Osteoblast (primary cell): Measurements from ENCODE around the gene DHRS4L2. TPM values are rescaled to one million over a fixed set of nuclear protein-coding genes. Genes with fewer than 3 reads are reported as not detected.
"Not testable (repeated sequence)": the region's sequence is repeated elsewhere in the genome, so short reads cannot be mapped to it uniquely, and the experiment has no call there.

Source experiments
- DNase-seq: peaks from one replicate; pipeline ENCODE4 v3.0.0; 2011; ENCODE audit warnings: low spot score, mixed read lengths; ENCODE audit not compliant: insufficient read length; ENCODE audit errors: missing footprints
- H2AFZ ChIP-seq: 2 replicates; pipeline ENCODE4 v1.6.0; 2011; ENCODE audit warnings: mild to moderate bottlenecking, low read length
- H3K27ac ChIP-seq: 2 replicates; pipeline ENCODE4 v1.5.1; 2011; ENCODE audit warnings: mild to moderate bottlenecking, low read depth, low read length, moderate library complexity
- H3K27me3 ChIP-seq: 2 replicates; pipeline ENCODE4 v1.6.0; 2012; ENCODE audit warnings: mild to moderate bottlenecking, control low read depth, inconsistent platforms, low read length, moderate library complexity; ENCODE audit not compliant: insufficient read depth
- H3K36me3 ChIP-seq: 2 replicates; pipeline ENCODE4 v1.5.1; 2011; ENCODE audit warnings: mild to moderate bottlenecking, low read length, control low read depth, moderate library complexity; ENCODE audit not compliant: insufficient read depth
- H3K4me1 ChIP-seq: 2 replicates; pipeline ENCODE4 v1.5.1; 2011; ENCODE audit warnings: mild to moderate bottlenecking, low read length, control low read depth, moderate library complexity; ENCODE audit not compliant: insufficient read depth
- H3K4me2 ChIP-seq: 2 replicates; pipeline ENCODE4 v1.6.0; 2011; ENCODE audit warnings: mild to moderate bottlenecking, low read length; ENCODE audit not compliant: insufficient read depth
- H3K4me3 ChIP-seq: fragments of 200-600 bp; sonication (generic); 3 replicates; pipeline ENCODE4 v1.5.1; 2012; ENCODE audit warnings: mild to moderate bottlenecking, low read length, inconsistent platforms; ENCODE audit not compliant: insufficient read depth
- H3K79me2 ChIP-seq: 2 replicates; pipeline ENCODE4 v1.6.0; 2012; ENCODE audit warnings: mild to moderate bottlenecking, low read length, control low read depth, inconsistent platforms; ENCODE audit not compliant: insufficient read depth
- H3K9me3 ChIP-seq: 2 replicates; pipeline ENCODE4 v1.5.1; 2011; ENCODE audit warnings: low read depth, low read length, control low read depth
- H4K20me1 ChIP-seq: 2 replicates; pipeline ENCODE4 v1.6.0; 2012; ENCODE audit warnings: mild to moderate bottlenecking, low read length, control low read depth; ENCODE audit not compliant: insufficient read depth
- total RNA-seq: library from RNA; depleted of rRNA; stranded (reverse); fragments of >200 nt; gene quantifications from 2 replicates; pipeline ENCODE4 v1.2.3, GENCODE V29; 2012
- TF ChIP-seq, protein P1 (sequence below): IDR thresholded peaks from 2 replicates; pipeline ENCODE4 v1.5.1; 2011; ENCODE audit warnings: mild to moderate bottlenecking, low read depth, low read length, moderate library complexity; ENCODE audit errors: extremely low read depth

The DHRS4L2 gene
- total RNA-seq, 1 donor: 9.0 TPM

DNA sequence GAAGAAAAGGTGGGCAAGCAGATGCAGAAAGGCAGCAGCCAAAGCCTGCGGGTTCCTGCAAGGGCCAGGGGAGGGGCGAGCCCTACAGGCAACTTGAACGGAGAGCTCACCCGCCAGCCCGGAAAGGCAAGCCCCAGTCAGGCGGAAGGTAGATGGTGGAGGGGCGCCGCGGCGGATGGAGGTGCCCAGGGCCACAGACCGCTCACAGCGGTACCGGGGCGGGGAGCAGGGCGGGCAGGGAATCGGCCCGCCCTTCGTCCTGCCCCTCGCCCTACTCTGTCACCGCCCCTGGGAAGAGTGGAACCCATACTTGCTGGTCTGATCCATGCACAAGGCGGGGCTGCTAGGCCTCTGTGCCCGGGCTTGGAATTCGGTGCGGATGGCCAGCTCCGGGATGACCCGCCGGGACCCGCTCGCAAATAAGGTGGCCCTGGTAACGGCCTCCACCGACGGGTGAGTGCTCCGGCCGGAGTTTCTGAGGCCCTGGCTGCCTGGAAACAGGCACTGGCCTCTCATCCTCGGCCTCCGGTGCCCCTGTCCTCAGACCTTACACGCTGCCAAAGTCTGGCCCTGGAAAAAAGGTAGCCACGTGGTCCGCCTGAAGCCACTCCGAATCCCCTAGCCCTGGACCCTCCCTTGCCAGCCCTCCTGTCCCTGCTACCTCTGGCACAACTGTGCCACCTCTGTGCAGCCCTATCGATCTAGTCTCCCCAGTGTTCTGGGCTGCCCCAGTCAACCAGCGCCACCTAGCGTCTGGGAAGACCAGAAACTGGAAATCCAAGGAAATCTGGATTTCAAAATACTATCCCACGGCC, 35.1 kb upstream of the DHRS4L2 start, which contains the start of gene DHRS4:
TSS of gene DHRS4 (plus strand) at position 307 of the 815 bp plus-strand sequence. CDS start at position 326, 19 bp downstream.
- TF ChIP-seq, protein P1, sequence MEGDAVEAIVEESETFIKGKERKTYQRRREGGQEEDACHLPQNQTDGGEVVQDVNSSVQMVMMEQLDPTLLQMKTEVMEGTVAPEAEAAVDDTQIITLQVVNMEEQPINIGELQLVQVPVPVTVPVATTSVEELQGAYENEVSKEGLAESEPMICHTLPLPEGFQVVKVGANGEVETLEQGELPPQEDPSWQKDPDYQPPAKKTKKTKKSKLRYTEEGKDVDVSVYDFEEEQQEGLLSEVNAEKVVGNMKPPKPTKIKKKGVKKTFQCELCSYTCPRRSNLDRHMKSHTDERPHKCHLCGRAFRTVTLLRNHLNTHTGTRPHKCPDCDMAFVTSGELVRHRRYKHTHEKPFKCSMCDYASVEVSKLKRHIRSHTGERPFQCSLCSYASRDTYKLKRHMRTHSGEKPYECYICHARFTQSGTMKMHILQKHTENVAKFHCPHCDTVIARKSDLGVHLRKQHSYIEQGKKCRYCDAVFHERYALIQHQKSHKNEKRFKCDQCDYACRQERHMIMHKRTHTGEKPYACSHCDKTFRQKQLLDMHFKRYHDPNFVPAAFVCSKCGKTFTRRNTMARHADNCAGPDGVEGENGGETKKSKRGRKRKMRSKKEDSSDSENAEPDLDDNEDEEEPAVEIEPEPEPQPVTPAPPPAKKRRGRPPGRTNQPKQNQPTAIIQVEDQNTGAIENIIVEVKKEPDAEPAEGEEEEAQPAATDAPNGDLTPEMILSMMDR: peak; percentile 92
- no peaks in the 10 kb centered on the region for H3K36me3 ChIP-seq

GRCh38 chr14:23954279-23954614, 34.5 kb upstream of the DHRS4L2 start:
- not testable (repeated sequence) for H3K9me3 ChIP-seq, H3K27me3 ChIP-seq, H3K4me1 ChIP-seq, H3K36me3 ChIP-seq, H4K20me1 ChIP-seq, DNase-seq
- H3K4me2 ChIP-seq: peak overlapping the region; percentile 78
- H2AFZ ChIP-seq: peak overlapping the region; percentile 94
- peaks cover 11% of the 10 kb centered on the region for H3K79me2 ChIP-seq
- H3K27ac ChIP-seq: peak overlapping the region; percentile 64
- H3K4me3 ChIP-seq: peak overlapping the region; percentile 87

More for the DNA sequence above, 35.1 kb upstream of the DHRS4L2 start, which contains the start of gene DHRS4:
- Histone ChIP-seq H4K20me1 (no peaks in the 10 kb centered on the region), H3K27me3 (no peaks in the 10 kb centered on the region), H3K27ac (peak within 1 kb of the TSS; percentile 64), H3K79me2 (peaks cover 11% of the 10 kb centered on the region), H3K4me3 (peak within 1 kb of the TSS; percentile 87), H3K4me2 (peak within 1 kb of the TSS; percentile 78), H3K4me1 (peaks cover 2% of the 10 kb centered on the region), H2AFZ (peak within 1 kb of the TSS; percentile 94), H3K9me3 (no peaks in the 10 kb centered on the region)
- DNase-seq: peak; percentile 91

DNA sequence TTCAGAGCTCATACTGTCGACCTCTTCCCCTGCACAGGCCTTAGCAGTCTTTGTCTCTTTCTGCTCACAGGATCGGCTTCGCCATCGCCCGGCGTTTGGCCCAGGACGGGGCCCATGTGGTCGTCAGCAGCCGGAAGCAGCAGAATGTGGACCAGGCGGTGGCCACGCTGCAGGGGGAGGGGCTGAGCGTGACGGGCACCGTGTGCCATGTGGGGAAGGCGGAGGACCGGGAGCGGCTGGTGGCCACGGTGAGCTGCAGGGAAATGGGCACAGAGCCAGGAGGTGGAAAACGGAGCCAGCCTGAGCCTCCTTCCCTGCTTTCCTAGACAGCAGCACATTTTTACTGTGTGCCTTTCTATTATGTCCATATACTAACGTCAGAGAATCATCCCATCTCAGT, 33.8 kb upstream of the DHRS4L2 start:
- not testable (repeated sequence) for H3K27ac ChIP-seq, H3K4me3 ChIP-seq, H2AFZ ChIP-seq, H3K9me3 ChIP-seq, H3K27me3 ChIP-seq, H4K20me1 ChIP-seq, H3K4me1 ChIP-seq, H3K36me3 ChIP-seq, DNase-seq
- H3K79me2 ChIP-seq: peaks cover 11% of the 10 kb centered on the region
- H3K4me2 ChIP-seq: peak overlapping the region; percentile 78

GRCh38 chr14:23955811-23956210, 32.9 kb upstream of the DHRS4L2 start:
- not testable (repeated sequence) for H2AFZ ChIP-seq, DNase-seq, H3K4me3 ChIP-seq, H3K27me3 ChIP-seq, H3K9me3 ChIP-seq, H3K4me2 ChIP-seq, H3K4me1 ChIP-seq, H3K36me3 ChIP-seq, H3K27ac ChIP-seq, H4K20me1 ChIP-seq
- H3K79me2 ChIP-seq: peaks cover 11% of the 10 kb centered on the region

GRCh38 chr14:23957913-23958569, 30.7 kb upstream of the DHRS4L2 start:
- not testable (repeated sequence) for H3K27me3 ChIP-seq, H3K4me1 ChIP-seq, H3K27ac ChIP-seq, H2AFZ ChIP-seq, H3K4me3 ChIP-seq, H3K4me2 ChIP-seq, H3K9me3 ChIP-seq, H3K36me3 ChIP-seq, H4K20me1 ChIP-seq, DNase-seq
- peaks cover 10% of the 10 kb centered on the region for H3K79me2 ChIP-seq

DNA sequence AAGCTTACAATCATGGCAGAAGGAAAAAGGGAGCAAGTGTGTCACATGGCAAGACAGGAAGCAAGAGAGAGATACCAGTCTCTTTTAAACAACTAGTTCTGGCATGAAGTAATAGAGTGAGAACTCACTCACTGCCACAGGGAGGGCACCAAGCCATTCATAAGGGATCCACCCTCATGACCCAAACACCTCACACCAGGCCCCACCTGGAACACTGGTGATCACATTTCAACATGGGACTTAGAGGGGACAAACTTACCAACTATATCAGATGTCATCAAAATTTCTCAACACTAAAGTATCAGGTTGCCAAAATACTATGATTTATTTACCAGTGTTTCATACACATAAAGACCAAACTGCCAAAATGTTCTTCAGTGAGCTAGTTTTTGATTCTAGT, 27.8 kb upstream of the DHRS4L2 start:
- not testable (repeated sequence) for H3K27ac ChIP-seq, H3K27me3 ChIP-seq, DNase-seq, H3K4me2 ChIP-seq, H3K36me3 ChIP-seq, H3K4me3 ChIP-seq, H4K20me1 ChIP-seq, H3K4me1 ChIP-seq, H3K9me3 ChIP-seq, H2AFZ ChIP-seq, H3K79me2 ChIP-seq

GRCh38 chr14:23961704-23962103, 27.0 kb upstream of the DHRS4L2 start:
- not testable (repeated sequence) for H3K9me3 ChIP-seq, H3K27me3 ChIP-seq

GRCh38 chr14:23969130-23969480, 19.6 kb upstream of the DHRS4L2 start:
- DNase-seq, H3K79me2 ChIP-seq, H3K4me1 ChIP-seq, H2AFZ ChIP-seq, H3K9me3 ChIP-seq, H3K36me3 ChIP-seq, H4K20me1 ChIP-seq, H3K27me3 ChIP-seq, H3K27ac ChIP-seq, H3K4me3 ChIP-seq: not testable (repeated sequence)
- peak overlapping the region; percentile 65 for H3K4me2 ChIP-seq

More at GRCh38 chr14:23961704-23962103, 27.0 kb upstream of the DHRS4L2 start:
- not testable (repeated sequence) for H3K4me1 ChIP-seq, H3K4me3 ChIP-seq, H2AFZ ChIP-seq, H3K79me2 ChIP-seq, H4K20me1 ChIP-seq, H3K36me3 ChIP-seq, H3K27ac ChIP-seq, DNase-seq, H3K4me2 ChIP-seq
